ENCODE data around the gene TUT4. TPM values are rescaled to one million over a fixed set of nuclear protein-coding genes. Genes with fewer than 3 reads are reported as not detected.

TUT4 gene
- polyA plus RNA-seq, 1 donor from 2014 or later = 84.1 TPM

GRCh38 chr1:52544665-52545525 is 8.0 kb downstream of the TUT4 start:
- peaks cover 98% of the 10 kb centered on the region for H3K79me2 ChIP-seq (replicated peaks; ENCODE audit: insufficient read depth, low read length)
- H2AFZ ChIP-seq (ENCODE audit: low read depth, low read length) = no peak overlapping the region
- no peak overlapping the region for H3K4me3 ChIP-seq (ENCODE audit: low read length)
- H3K27me3 ChIP-seq (ENCODE audit: insufficient read depth, low read depth, low read length) = no peaks in the 10 kb centered on the region
- no peak for TF ChIP-seq EP300 (conservative IDR thresholded peaks at IDR 0.05; ENCODE audit: poor library complexity, severe bottlenecking)
- no peak for TF ChIP-seq MXI1 (conservative IDR thresholded peaks at IDR 0.05; ENCODE audit: poor library complexity, severe bottlenecking)
- no peak for TF ChIP-seq EZH2 (IDR thresholded peaks at IDR 0.05; ENCODE audit: borderline replicate concordance, insufficient read depth, low read length, poor library complexity, severe bottlenecking)
- no peak for TF ChIP-seq RAD21 (conservative IDR thresholded peaks at IDR 0.05)
- TF ChIP-seq CTCF (IDR thresholded peaks at IDR 0.05; ENCODE audit: poor library complexity, severe bottlenecking) = no peak
- no peak for TF ChIP-seq POLR2AphosphoS5 (IDR thresholded peaks at IDR 0.05)
- H3K27ac ChIP-seq (ENCODE audit: low read length) = no peak overlapping the region
- no peaks in the 10 kb centered on the region for H3K9me2 ChIP-seq (ENCODE audit: insufficient read depth, low read length)
- no peaks in the 10 kb centered on the region for H3K36me3 ChIP-seq (ENCODE audit: insufficient read depth, low read length)
- H3F3A ChIP-seq (ENCODE audit: insufficient read depth, low read length, poor library complexity, severe bottlenecking) = no peaks in the 10 kb centered on the region
- H3K9me3 ChIP-seq (ENCODE audit: low read length) = no peaks in the 10 kb centered on the region
- H4K20me1 ChIP-seq (ENCODE audit: insufficient read depth) = peaks cover 6% of the 10 kb centered on the region
- H3K4me2 ChIP-seq (ENCODE audit: low read length) = no peak overlapping the region
- no peak overlapping the region for H3K9ac ChIP-seq (ENCODE audit: low read length)

- Histone ChIP-seq H3K79me2 (replicated peaks; ENCODE audit: insufficient read depth, low read length) (peaks cover 96% of the 10 kb centered on the region), H3K4me2 (ENCODE audit: low read length) (no peak overlapping the region), H4K20me1 (ENCODE audit: insufficient read depth) (no peaks in the 10 kb centered on the region), H3K9ac (ENCODE audit: low read length) (no peak overlapping the region), H3K27me3 (ENCODE audit: insufficient read depth, low read depth, low read length) (no peaks in the 10 kb centered on the region), H3K27ac (ENCODE audit: low read length) (no peak overlapping the region), H3K4me3 (ENCODE audit: low read length) (no peak overlapping the region), H3K9me3 (ENCODE audit: low read length) (no peaks in the 10 kb centered on the region), H3K9me2 (ENCODE audit: insufficient read depth, low read length) (no peaks in the 10 kb centered on the region), H3K36me3 (ENCODE audit: insufficient read depth, low read length) (no peaks in the 10 kb centered on the region), H3F3A (ENCODE audit: insufficient read depth, low read length, poor library complexity, severe bottlenecking) (no peaks in the 10 kb centered on the region), H2AFZ (ENCODE audit: low read depth, low read length) (no peak overlapping the region)
- TF ChIP-seq TAF1 (IDR thresholded peaks at IDR 0.05; ENCODE audit: low read depth) (no peak), EP300 (conservative IDR thresholded peaks at IDR 0.05; ENCODE audit: poor library complexity, severe bottlenecking) (no peak)
Measured at GRCh38 chr1:52542085-52542688, 10.7 kb downstream of the TUT4 start.

DNA sequence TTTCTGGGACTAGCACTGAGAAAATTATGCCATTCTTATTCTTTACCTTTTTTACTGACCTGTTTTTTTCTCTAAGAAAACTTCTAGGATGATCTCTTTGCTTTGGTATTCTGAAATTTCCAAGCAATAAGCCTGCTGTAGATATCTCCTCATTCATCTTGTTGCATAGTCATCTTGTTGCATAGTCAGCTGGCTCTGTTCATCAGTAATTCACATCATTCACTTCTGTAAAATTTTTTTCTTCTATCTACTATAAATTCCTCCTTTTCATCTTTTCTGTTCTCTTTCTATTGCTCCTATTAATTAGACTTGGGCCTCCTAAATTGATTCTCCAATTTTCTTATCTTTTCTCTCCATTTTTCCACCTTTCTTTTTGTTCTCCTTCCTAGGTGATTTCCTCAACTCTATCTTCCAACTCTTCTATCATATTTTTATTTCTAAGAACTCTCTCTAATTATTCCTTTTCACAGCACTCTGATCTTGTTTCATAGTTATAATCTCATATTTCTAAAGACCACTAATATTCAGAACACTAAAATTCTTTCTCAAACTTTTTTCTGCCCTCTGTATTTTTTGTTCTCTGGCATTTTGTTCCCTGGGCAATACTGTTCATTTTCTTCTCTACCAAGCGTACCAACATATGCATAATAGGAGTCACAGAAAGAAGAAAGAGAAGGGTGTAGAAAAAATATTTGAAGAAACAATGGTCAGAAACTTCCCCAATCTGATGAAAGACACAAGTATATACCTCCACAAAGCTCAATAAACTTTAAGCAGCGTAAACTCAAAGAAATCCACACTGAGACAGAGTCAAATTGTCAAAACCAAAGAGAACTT is 17.7 kb downstream of the TUT4 start:
- H3F3A ChIP-seq (ENCODE audit: insufficient read depth, low read length, poor library complexity, severe bottlenecking) = no peaks in the 10 kb centered on the region
- H3K27ac ChIP-seq (ENCODE audit: low read length) = no peak overlapping the region
- H3K36me3 ChIP-seq (ENCODE audit: insufficient read depth, low read length) = no peaks in the 10 kb centered on the region
- no peak overlapping the region for H3K9ac ChIP-seq (ENCODE audit: low read length)
- H2AFZ ChIP-seq (ENCODE audit: low read depth, low read length) = no peak overlapping the region
- H3K4me3 ChIP-seq (ENCODE audit: low read length) = no peak overlapping the region
- H3K9me3 ChIP-seq (ENCODE audit: low read length) = no peaks in the 10 kb centered on the region
- no peaks in the 10 kb centered on the region for H3K27me3 ChIP-seq (ENCODE audit: insufficient read depth, low read depth, low read length)
- peaks cover 95% of the 10 kb centered on the region for H3K79me2 ChIP-seq (replicated peaks; ENCODE audit: insufficient read depth, low read length)
- no peaks in the 10 kb centered on the region for H3K9me2 ChIP-seq (ENCODE audit: insufficient read depth, low read length)
- no peak overlapping the region for H3K4me2 ChIP-seq (ENCODE audit: low read length)
- TF ChIP-seq EZH2 (IDR thresholded peaks at IDR 0.05; ENCODE audit: borderline replicate concordance, insufficient read depth, low read length, poor library complexity, severe bottlenecking) = no peak
- TF ChIP-seq SMC3 (conservative IDR thresholded peaks at IDR 0.05; ENCODE audit: poor library complexity) = no peak
- no peak for TF ChIP-seq POLR2AphosphoS5 (IDR thresholded peaks at IDR 0.05)
- no peaks in the 10 kb centered on the region for H4K20me1 ChIP-seq (ENCODE audit: insufficient read depth)
